Astrocyte (in vitro differentiated cells and primary cell): ENCODE data around the gene GLP1R. TPM values are rescaled to one million over a fixed set of nuclear protein-coding genes. Genes with fewer than 3 reads are reported as not detected.

Experiments used
- DNase-seq: peaks from one replicate; pipeline ENCODE4 v3.0.0-alpha.2; 2010; ENCODE audit warnings: low read depth
- FAIRE-seq: peaks from 2 replicates; lab custom pipeline; 2011; peaks lifted over from hg19 to GRCh38; lab: Jason Lieb, UNC
- H2AFZ ChIP-seq: 2 replicates; pipeline ENCODE4 v1.6.0; 2012; ENCODE audit warnings: low read depth, low read length, inconsistent platforms
- H3K27ac ChIP-seq: 2 replicates; pipeline ENCODE4 v1.5.1; 2011; ENCODE audit warnings: low read depth, low read length, inconsistent platforms
- H3K27me3 ChIP-seq: 2 replicates; pipeline ENCODE4 v1.6.0; 2011; ENCODE audit warnings: low read length, inconsistent platforms; ENCODE audit not compliant: insufficient read depth
- H3K36me3 ChIP-seq: 2 replicates; pipeline ENCODE4 v1.5.1; 2011; ENCODE audit warnings: low read length, inconsistent platforms; ENCODE audit not compliant: insufficient read depth
- H3K4me1 ChIP-seq: 2 replicates; pipeline ENCODE4 v1.5.1; 2011; ENCODE audit warnings: low read length, inconsistent platforms; ENCODE audit not compliant: insufficient read depth
- H3K4me2 ChIP-seq: 2 replicates; pipeline ENCODE4 v1.6.0; 2012; ENCODE audit warnings: low read length, inconsistent platforms
- H3K4me3 ChIP-seq: 2 replicates; pipeline ENCODE4 v1.5.1; 2011; ENCODE audit warnings: low read depth, mild to moderate bottlenecking, low read length, inconsistent platforms; ENCODE audit not compliant: insufficient read depth
- H3K79me2 ChIP-seq: 2 replicates; pipeline ENCODE4 v1.6.0; 2012; ENCODE audit warnings: mild to moderate bottlenecking, low read length, inconsistent platforms; ENCODE audit not compliant: insufficient read depth
- H3K9ac ChIP-seq: 2 replicates; pipeline ENCODE4 v1.6.0; 2012; ENCODE audit warnings: mild to moderate bottlenecking, low read length, inconsistent platforms
- H3K9me3 ChIP-seq: 2 replicates; pipeline ENCODE4 v1.5.1; 2012; ENCODE audit warnings: low read depth, mild to moderate bottlenecking, low read length, inconsistent platforms; ENCODE audit not compliant: insufficient read depth
- H4K20me1 ChIP-seq: 2 replicates; pipeline ENCODE4 v1.6.0; 2012; ENCODE audit warnings: low read length, inconsistent platforms; ENCODE audit not compliant: insufficient read depth
- H3K27ac Mint-ChIP-seq: one replicate; pipeline ENCODE4 v1.8.0; 2021; ENCODE audit warnings: mild to moderate bottlenecking, mixed read lengths; ENCODE audit not compliant: unreplicated experiment
- H3K27me3 Mint-ChIP-seq: one replicate; pipeline ENCODE4 v1.8.0; 2021; ENCODE audit warnings: low read depth, mixed read lengths; ENCODE audit not compliant: unreplicated experiment
- H3K36me3 Mint-ChIP-seq: one replicate; pipeline ENCODE4 v1.8.0; 2021; ENCODE audit warnings: low read depth, mixed read lengths; ENCODE audit not compliant: unreplicated experiment
- H3K4me1 Mint-ChIP-seq: one replicate; pipeline ENCODE4 v1.8.0; 2021; ENCODE audit warnings: low read depth, mixed read lengths; ENCODE audit not compliant: unreplicated experiment
- H3K4me3 Mint-ChIP-seq: one replicate; pipeline ENCODE4 v1.8.0; 2021; ENCODE audit warnings: mild to moderate bottlenecking, moderate library complexity, mixed read lengths; ENCODE audit not compliant: unreplicated experiment
- H3K9me3 Mint-ChIP-seq: one replicate; pipeline ENCODE4 v1.8.0; 2021; ENCODE audit warnings: mild to moderate bottlenecking, mixed read lengths; ENCODE audit not compliant: unreplicated experiment
- EZH2 ChIP-seq: IDR thresholded peaks from 2 replicates; pipeline ENCODE4 v1.6.1; 2012; ENCODE audit warnings: mild to moderate bottlenecking, low read length, inconsistent platforms; ENCODE audit not compliant: insufficient read depth
- total RNA-seq: library from RNA; stranded (reverse); gene quantifications from 2 replicates; pipeline ENCODE4 v1.2.1, GENCODE V29; 2021
- TF ChIP-seq, protein P1 (sequence below): IDR thresholded peaks from 2 replicates; pipeline ENCODE4 v1.5.1; 2011; ENCODE audit warnings: low read depth, mild to moderate bottlenecking, inconsistent platforms, low read length, moderate library complexity; ENCODE audit not compliant: insufficient read depth

The GLP1R gene
- total RNA-seq, 1 donor from 2014 or later, result not detected

DNA sequence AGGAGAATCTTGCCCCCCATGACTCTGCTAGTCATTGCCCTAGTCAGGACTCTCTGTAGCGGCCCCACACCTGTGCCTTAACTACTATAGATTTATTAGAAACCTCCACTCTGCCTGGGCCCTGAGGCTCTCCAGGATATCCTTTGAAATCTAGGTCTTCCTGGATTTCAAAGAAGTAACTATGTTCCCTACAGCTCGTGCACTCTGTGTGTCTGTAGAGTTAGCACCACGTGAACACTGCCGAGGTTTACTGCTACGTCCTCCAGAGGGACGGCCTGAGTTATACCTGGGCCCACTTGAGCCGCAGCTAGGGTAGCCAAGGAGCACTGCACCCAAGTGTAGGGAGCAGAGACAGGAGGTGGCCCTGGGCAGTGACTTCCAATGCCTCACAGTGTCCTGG, 19.8 kb downstream of the GLP1R start:
- H3K4me3 Mint-ChIP-seq, result no peak overlapping the region
- Histone ChIP-seq H3K9ac (no peak overlapping the region), H3K4me3 (no peak overlapping the region), H3K4me2 (no peak overlapping the region), H3K79me2 (no peaks in the 10 kb centered on the region), H3K36me3 (no peaks in the 10 kb centered on the region), H4K20me1 (no peaks in the 10 kb centered on the region), H3K27me3 (no peaks in the 10 kb centered on the region), H3K9me3 (no peaks in the 10 kb centered on the region), H2AFZ (no peak overlapping the region), H3K27ac (no peak overlapping the region), H3K4me1 (no peaks in the 10 kb centered on the region)
- peaks cover 12% of the 10 kb centered on the region for H3K9me3 Mint-ChIP-seq
- H3K36me3 Mint-ChIP-seq, result no peaks in the 10 kb centered on the region
- H3K27ac Mint-ChIP-seq, result peak overlapping the region; percentile 26
- DNase-seq (no peak), FAIRE-seq (no peak)
- TF ChIP-seq, protein P1, sequence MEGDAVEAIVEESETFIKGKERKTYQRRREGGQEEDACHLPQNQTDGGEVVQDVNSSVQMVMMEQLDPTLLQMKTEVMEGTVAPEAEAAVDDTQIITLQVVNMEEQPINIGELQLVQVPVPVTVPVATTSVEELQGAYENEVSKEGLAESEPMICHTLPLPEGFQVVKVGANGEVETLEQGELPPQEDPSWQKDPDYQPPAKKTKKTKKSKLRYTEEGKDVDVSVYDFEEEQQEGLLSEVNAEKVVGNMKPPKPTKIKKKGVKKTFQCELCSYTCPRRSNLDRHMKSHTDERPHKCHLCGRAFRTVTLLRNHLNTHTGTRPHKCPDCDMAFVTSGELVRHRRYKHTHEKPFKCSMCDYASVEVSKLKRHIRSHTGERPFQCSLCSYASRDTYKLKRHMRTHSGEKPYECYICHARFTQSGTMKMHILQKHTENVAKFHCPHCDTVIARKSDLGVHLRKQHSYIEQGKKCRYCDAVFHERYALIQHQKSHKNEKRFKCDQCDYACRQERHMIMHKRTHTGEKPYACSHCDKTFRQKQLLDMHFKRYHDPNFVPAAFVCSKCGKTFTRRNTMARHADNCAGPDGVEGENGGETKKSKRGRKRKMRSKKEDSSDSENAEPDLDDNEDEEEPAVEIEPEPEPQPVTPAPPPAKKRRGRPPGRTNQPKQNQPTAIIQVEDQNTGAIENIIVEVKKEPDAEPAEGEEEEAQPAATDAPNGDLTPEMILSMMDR, result no peak
- TF ChIP-seq EZH2, result no peak
- H3K27me3 Mint-ChIP-seq, result peaks cover 43% of the 10 kb centered on the region
- no peaks in the 10 kb centered on the region for H3K4me1 Mint-ChIP-seq

DNA sequence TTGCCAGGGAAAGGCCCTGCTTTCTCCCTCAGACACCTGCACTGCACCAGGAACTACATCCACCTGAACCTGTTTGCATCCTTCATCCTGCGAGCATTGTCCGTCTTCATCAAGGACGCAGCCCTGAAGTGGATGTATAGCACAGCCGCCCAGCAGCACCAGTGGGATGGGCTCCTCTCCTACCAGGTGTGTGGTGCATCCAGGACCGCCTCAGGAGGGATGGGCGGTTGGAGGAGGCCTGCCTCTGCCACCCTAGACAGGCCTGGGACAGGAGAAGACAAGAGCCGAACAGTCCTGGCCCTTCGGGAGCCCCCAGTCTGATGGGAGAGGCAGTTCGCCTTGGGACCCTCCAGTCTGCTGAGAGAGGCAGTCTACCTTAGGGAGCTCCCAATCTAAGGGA, 24.2 kb downstream of the GLP1R start:
- Mint-ChIP-seq H3K36me3 (no peaks in the 10 kb centered on the region), H3K27me3 (peaks cover 41% of the 10 kb centered on the region), H3K27ac (no peak overlapping the region), H3K4me3 (no peak overlapping the region), H3K9me3 (peaks cover 6% of the 10 kb centered on the region), H3K4me1 (no peaks in the 10 kb centered on the region)
- FAIRE-seq (no peak), DNase-seq (no peak)
- H2AFZ ChIP-seq, result no peak overlapping the region
- no peaks in the 10 kb centered on the region for H3K9me3 ChIP-seq
- no peak overlapping the region for H3K9ac ChIP-seq
- no peaks in the 10 kb centered on the region for H3K27me3 ChIP-seq
- no peaks in the 10 kb centered on the region for H3K36me3 ChIP-seq
- no peaks in the 10 kb centered on the region for H4K20me1 ChIP-seq
- no peaks in the 10 kb centered on the region for H3K79me2 ChIP-seq
- no peak for TF ChIP-seq EZH2
- TF ChIP-seq, protein P1, result no peak
- no peak overlapping the region for H3K27ac ChIP-seq
- no peaks in the 10 kb centered on the region for H3K4me1 ChIP-seq
- H3K4me3 ChIP-seq, result no peak overlapping the region
- no peak overlapping the region for H3K4me2 ChIP-seq

DNA sequence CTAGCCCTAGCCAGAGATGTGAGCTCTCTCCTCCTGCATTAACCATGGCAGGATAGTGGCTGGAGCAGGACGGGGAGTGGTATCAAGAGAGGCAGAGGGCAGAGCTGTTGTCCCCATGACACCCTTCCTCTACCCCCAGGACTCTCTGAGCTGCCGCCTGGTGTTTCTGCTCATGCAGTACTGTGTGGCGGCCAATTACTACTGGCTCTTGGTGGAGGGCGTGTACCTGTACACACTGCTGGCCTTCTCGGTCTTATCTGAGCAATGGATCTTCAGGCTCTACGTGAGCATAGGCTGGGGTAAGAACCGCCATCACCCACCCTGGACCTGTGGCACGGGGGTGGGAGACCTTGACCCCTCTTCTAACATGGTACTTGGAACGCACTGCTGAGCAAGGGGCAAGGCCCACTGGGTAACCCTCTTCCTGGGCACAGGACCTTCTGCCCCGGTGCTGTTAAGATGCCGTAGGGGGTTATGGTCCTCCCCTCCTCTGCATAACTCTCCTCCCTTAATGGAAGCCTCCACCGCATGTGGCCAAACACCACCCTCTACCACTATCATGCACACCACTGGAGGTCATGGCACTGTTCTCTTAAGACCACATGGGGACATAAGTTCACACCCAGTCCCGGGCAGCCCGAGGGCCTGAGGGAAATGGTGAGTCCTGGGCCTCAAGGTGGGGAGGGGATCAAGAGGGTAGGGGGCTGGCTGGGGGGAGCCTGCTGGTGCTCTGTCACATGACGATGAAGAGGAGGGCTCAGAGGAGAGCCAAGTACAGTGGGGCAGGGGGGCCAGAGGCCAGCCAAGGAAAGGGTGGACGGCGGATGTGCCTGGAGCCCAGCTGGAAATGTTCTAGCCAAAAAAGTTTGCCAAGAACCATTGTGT, 25.1 kb downstream of the GLP1R start:
- Histone ChIP-seq H3K79me2 (no peaks in the 10 kb centered on the region), H3K4me2 (no peak overlapping the region), H4K20me1 (no peaks in the 10 kb centered on the region), H3K4me3 (no peak overlapping the region), H3K27me3 (no peaks in the 10 kb centered on the region), H3K9me3 (no peaks in the 10 kb centered on the region), H3K4me1 (no peaks in the 10 kb centered on the region), H3K36me3 (no peaks in the 10 kb centered on the region), H2AFZ (no peak overlapping the region), H3K27ac (no peak overlapping the region), H3K9ac (no peak overlapping the region)
- H3K36me3 Mint-ChIP-seq, result no peaks in the 10 kb centered on the region
- no peak for DNase-seq
- no peaks in the 10 kb centered on the region for H3K4me1 Mint-ChIP-seq
- FAIRE-seq, result no peak
- peaks cover 6% of the 10 kb centered on the region for H3K9me3 Mint-ChIP-seq
- no peak overlapping the region for H3K27ac Mint-ChIP-seq
- peaks cover 44% of the 10 kb centered on the region for H3K27me3 Mint-ChIP-seq
- H3K4me3 Mint-ChIP-seq, result no peak overlapping the region
- TF ChIP-seq EZH2, result no peak
- TF ChIP-seq, protein P1, result no peak
